ENCODE measurements around the gene DLG2.

The DLG2 gene

DNA sequence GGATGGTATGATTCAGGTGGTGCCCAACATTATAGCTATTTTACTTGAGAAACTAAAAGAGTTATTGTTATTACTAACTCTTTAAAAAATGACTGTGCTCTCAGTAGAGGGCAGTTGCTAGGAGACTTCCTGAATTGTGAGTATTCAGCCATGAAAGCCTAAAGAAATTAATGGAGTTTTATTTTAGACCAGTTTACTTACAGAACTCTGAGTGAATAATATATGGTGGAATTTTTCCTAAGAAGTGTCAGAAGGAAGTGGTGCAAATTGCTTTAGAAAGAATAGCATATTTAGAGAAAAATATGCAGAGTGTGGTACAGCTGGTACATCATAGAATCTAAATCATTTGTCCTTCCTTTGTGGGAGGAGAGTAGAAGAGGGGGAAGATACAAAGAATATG, 1651.1 kb downstream of the DLG2 start:
- no peak overlapping the region for H3K4me3 ChIP-seq (ENCODE audit: low read length in 2 of 2)
- H3K4me1 ChIP-seq (ENCODE audit: control insufficient read depth in 2 of 2, insufficient read depth in 2 of 2, low read length in 2 of 2) = no peaks in the 10 kb centered on the region
- H3K36me3 ChIP-seq (ENCODE audit: control insufficient read depth in 2 of 2, insufficient read depth in 2 of 2, low read length in 2 of 2) = no peaks in the 10 kb centered on the region
- H3K27me3 ChIP-seq (ENCODE audit: control insufficient read depth in 2 of 2, insufficient read depth in 2 of 2, low read length in 2 of 2) = no peaks in the 10 kb centered on the region
- H3K27ac ChIP-seq (ENCODE audit: low read depth in 2 of 2, low read length in 2 of 2) = no peak overlapping the region
- no peak overlapping the region for H3K9ac ChIP-seq (ENCODE audit: low read depth in 1 of 2, low read length in 2 of 2)
- no peaks in the 10 kb centered on the region for H3K9me3 ChIP-seq (ENCODE audit: control insufficient read depth in 2 of 2, low read length in 2 of 2)

- H3K27ac ChIP-seq (ENCODE audit: low read depth in 2 of 2, low read length in 2 of 2) = no peak overlapping the region
- H3K27me3 ChIP-seq (ENCODE audit: control insufficient read depth in 2 of 2, insufficient read depth in 2 of 2, low read length in 2 of 2) = no peaks in the 10 kb centered on the region
- H3K9ac ChIP-seq (ENCODE audit: low read depth in 1 of 2, low read length in 2 of 2) = no peak overlapping the region
Observed at GRCh38 chr11:83972536-83972935, 1654.6 kb downstream of the DLG2 start.

DNA sequence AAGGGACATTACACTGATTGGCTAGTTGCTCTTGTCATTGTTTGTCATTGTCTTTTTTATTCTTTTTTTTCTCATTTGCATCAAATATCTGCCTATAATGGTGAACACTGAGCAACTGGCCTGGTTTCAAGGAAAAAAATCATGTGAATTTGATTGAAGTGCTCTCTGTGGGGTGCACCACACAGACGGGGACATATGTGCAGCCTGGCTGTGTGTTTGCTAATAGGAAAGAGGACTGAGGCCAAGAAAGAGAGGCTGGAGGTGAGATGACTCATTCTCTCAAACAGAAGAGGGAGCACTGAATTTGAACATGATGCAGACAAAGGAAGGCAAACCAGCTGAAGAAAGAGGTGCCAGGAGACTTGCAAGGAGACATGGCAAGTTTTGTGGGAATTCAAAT, 1656.1 kb downstream of the DLG2 start:
- Histone ChIP-seq H3K27ac (ENCODE audit: low read depth in 2 of 2, low read length in 2 of 2) (no peak overlapping the region), H3K9ac (ENCODE audit: low read depth in 1 of 2, low read length in 2 of 2) (no peak overlapping the region), H3K27me3 (ENCODE audit: control insufficient read depth in 2 of 2, insufficient read depth in 2 of 2, low read length in 2 of 2) (no peaks in the 10 kb centered on the region), H3K4me3 (ENCODE audit: low read length in 2 of 2) (no peak overlapping the region), H3K36me3 (ENCODE audit: control insufficient read depth in 2 of 2, insufficient read depth in 2 of 2, low read length in 2 of 2) (no peaks in the 10 kb centered on the region), H3K4me1 (ENCODE audit: control insufficient read depth in 2 of 2, insufficient read depth in 2 of 2, low read length in 2 of 2) (no peaks in the 10 kb centered on the region), H3K9me3 (ENCODE audit: control insufficient read depth in 2 of 2, low read length in 2 of 2) (no peaks in the 10 kb centered on the region)

More at GRCh38 chr11:83972536-83972935, 1654.6 kb downstream of the DLG2 start:
- Histone ChIP-seq H3K9me3 (ENCODE audit: control insufficient read depth in 2 of 2, low read length in 2 of 2) (no peaks in the 10 kb centered on the region), H3K36me3 (ENCODE audit: control insufficient read depth in 2 of 2, insufficient read depth in 2 of 2, low read length in 2 of 2) (no peaks in the 10 kb centered on the region), H3K4me1 (ENCODE audit: control insufficient read depth in 2 of 2, insufficient read depth in 2 of 2, low read length in 2 of 2) (no peaks in the 10 kb centered on the region), H3K4me3 (ENCODE audit: low read length in 2 of 2) (no peak overlapping the region)

DNA sequence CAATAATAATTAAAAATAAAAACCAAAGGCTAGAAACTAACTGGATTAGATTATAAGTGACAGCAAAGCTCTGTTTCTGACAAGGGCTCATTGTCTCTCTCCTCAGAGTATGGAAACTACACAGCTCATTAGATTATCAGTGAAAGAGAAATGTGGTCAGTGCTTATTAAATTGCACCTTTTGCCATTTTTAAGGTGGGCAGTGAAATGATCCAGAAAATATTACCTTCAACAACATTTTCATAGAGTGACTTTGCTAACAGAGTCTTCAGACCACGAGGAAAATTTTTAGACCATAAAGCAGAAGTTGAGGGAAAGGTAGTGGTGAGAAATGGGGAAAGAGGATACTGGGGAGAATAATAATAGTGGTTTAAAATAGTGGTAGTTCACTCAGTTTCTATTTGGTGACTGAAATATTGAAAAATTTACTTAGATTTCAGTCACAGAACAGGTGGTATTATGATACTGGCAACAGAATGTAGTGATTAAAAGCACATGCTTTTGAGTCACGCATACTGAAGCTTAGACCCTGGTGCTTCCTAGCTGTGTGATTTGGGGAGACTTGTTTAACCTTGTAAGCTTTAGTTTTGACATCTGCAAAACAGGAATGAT, 1657.0 kb downstream of the DLG2 start:
- no peak overlapping the region for H3K9ac ChIP-seq (ENCODE audit: low read depth in 1 of 2, low read length in 2 of 2)
- no peak overlapping the region for H3K4me3 ChIP-seq (ENCODE audit: low read length in 2 of 2)
- no peaks in the 10 kb centered on the region for H3K9me3 ChIP-seq (ENCODE audit: control insufficient read depth in 2 of 2, low read length in 2 of 2)
- H3K36me3 ChIP-seq (ENCODE audit: control insufficient read depth in 2 of 2, insufficient read depth in 2 of 2, low read length in 2 of 2) = no peaks in the 10 kb centered on the region
- no peak overlapping the region for H3K27ac ChIP-seq (ENCODE audit: low read depth in 2 of 2, low read length in 2 of 2)
- H3K4me1 ChIP-seq (ENCODE audit: control insufficient read depth in 2 of 2, insufficient read depth in 2 of 2, low read length in 2 of 2) = no peaks in the 10 kb centered on the region
- H3K27me3 ChIP-seq (ENCODE audit: control insufficient read depth in 2 of 2, insufficient read depth in 2 of 2, low read length in 2 of 2) = no peaks in the 10 kb centered on the region

GRCh38 chr11:83957038-83957900, 1669.9 kb downstream of the DLG2 start:
- H3K4me1 ChIP-seq (ENCODE audit: control insufficient read depth in 2 of 2, insufficient read depth in 2 of 2, low read length in 2 of 2) = no peaks in the 10 kb centered on the region
- no peak overlapping the region for H3K9ac ChIP-seq (ENCODE audit: low read depth in 1 of 2, low read length in 2 of 2)

GRCh38 chr11:83956119-83956697, 1670.9 kb downstream of the DLG2 start:
- Histone ChIP-seq H3K27ac (ENCODE audit: low read depth in 2 of 2, low read length in 2 of 2) (no peak overlapping the region), H3K27me3 (ENCODE audit: control insufficient read depth in 2 of 2, insufficient read depth in 2 of 2, low read length in 2 of 2) (no peaks in the 10 kb centered on the region), H3K4me3 (ENCODE audit: low read length in 2 of 2) (no peak overlapping the region), H3K4me1 (ENCODE audit: control insufficient read depth in 2 of 2, insufficient read depth in 2 of 2, low read length in 2 of 2) (no peaks in the 10 kb centered on the region), H3K9ac (ENCODE audit: low read depth in 1 of 2, low read length in 2 of 2) (no peak overlapping the region), H3K36me3 (ENCODE audit: control insufficient read depth in 2 of 2, insufficient read depth in 2 of 2, low read length in 2 of 2) (no peaks in the 10 kb centered on the region), H3K9me3 (ENCODE audit: control insufficient read depth in 2 of 2, low read length in 2 of 2) (no peaks in the 10 kb centered on the region)

More at GRCh38 chr11:83957038-83957900, 1669.9 kb downstream of the DLG2 start:
- Histone ChIP-seq H3K36me3 (ENCODE audit: control insufficient read depth in 2 of 2, insufficient read depth in 2 of 2, low read length in 2 of 2) (no peaks in the 10 kb centered on the region), H3K27ac (ENCODE audit: low read depth in 2 of 2, low read length in 2 of 2) (no peak overlapping the region), H3K4me3 (ENCODE audit: low read length in 2 of 2) (no peak overlapping the region), H3K27me3 (ENCODE audit: control insufficient read depth in 2 of 2, insufficient read depth in 2 of 2, low read length in 2 of 2) (no peaks in the 10 kb centered on the region), H3K9me3 (ENCODE audit: control insufficient read depth in 2 of 2, low read length in 2 of 2) (no peaks in the 10 kb centered on the region)

GRCh38 chr11:83954780-83955179, 1672.4 kb downstream of the DLG2 start:
- H3K36me3 ChIP-seq (ENCODE audit: control insufficient read depth in 2 of 2, insufficient read depth in 2 of 2, low read length in 2 of 2) = no peaks in the 10 kb centered on the region
- no peaks in the 10 kb centered on the region for H3K27me3 ChIP-seq (ENCODE audit: control insufficient read depth in 2 of 2, insufficient read depth in 2 of 2, low read length in 2 of 2)
- no peak overlapping the region for H3K27ac ChIP-seq (ENCODE audit: low read depth in 2 of 2, low read length in 2 of 2)
- no peak overlapping the region for H3K4me3 ChIP-seq (ENCODE audit: low read length in 2 of 2)
- no peak overlapping the region for H3K9ac ChIP-seq (ENCODE audit: low read depth in 1 of 2, low read length in 2 of 2)
- H3K9me3 ChIP-seq (ENCODE audit: control insufficient read depth in 2 of 2, low read length in 2 of 2) = no peaks in the 10 kb centered on the region
- H3K4me1 ChIP-seq (ENCODE audit: control insufficient read depth in 2 of 2, insufficient read depth in 2 of 2, low read length in 2 of 2) = no peaks in the 10 kb centered on the region

GRCh38 chr11:83951521-83951920, 1675.6 kb downstream of the DLG2 start:
- Histone ChIP-seq H3K9me3 (ENCODE audit: control insufficient read depth in 2 of 2, low read length in 2 of 2) (peaks cover 0 to 3% of the 10 kb centered on the region in 2 donors), H3K4me3 (ENCODE audit: low read length in 2 of 2) (no peak overlapping the region), H3K4me1 (ENCODE audit: control insufficient read depth in 2 of 2, insufficient read depth in 2 of 2, low read length in 2 of 2) (no peaks in the 10 kb centered on the region), H3K27ac (ENCODE audit: low read depth in 2 of 2, low read length in 2 of 2) (no peak overlapping the region), H3K36me3 (ENCODE audit: control insufficient read depth in 2 of 2, insufficient read depth in 2 of 2, low read length in 2 of 2) (no peaks in the 10 kb centered on the region), H3K9ac (ENCODE audit: low read depth in 1 of 2, low read length in 2 of 2) (no peak overlapping the region), H3K27me3 (ENCODE audit: control insufficient read depth in 2 of 2, insufficient read depth in 2 of 2, low read length in 2 of 2) (no peaks in the 10 kb centered on the region)

DNA sequence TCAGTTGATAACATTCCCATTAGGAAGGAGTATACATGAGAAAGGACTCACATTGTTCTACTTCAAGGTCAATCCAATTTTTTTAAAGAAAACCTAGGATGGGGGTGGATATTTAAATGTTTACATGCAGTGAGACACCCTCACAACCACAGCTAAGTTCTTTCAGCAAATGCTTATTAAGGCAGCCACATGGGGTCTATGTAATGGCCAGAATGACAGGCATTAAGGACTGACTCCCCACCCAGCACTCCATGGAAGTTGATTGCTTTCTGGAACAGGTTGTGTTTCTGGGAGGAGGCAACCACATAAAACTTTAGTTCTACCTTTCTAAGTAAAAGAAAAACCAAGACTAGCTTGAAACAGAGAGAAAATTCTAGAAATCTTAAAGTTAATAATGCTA, 1678.9 kb downstream of the DLG2 start:
- Histone ChIP-seq H3K27ac (ENCODE audit: low read depth in 2 of 2, low read length in 2 of 2) (no peak overlapping the region), H3K4me1 (ENCODE audit: control insufficient read depth in 2 of 2, insufficient read depth in 2 of 2, low read length in 2 of 2) (no peaks in the 10 kb centered on the region), H3K27me3 (ENCODE audit: control insufficient read depth in 2 of 2, insufficient read depth in 2 of 2, low read length in 2 of 2) (no peaks in the 10 kb centered on the region), H3K9me3 (ENCODE audit: control insufficient read depth in 2 of 2, low read length in 2 of 2) (peaks cover 0 to 3% of the 10 kb centered on the region in 2 donors), H3K4me3 (ENCODE audit: low read length in 2 of 2) (no peak overlapping the region), H3K9ac (ENCODE audit: low read depth in 1 of 2, low read length in 2 of 2) (no peak overlapping the region), H3K36me3 (ENCODE audit: control insufficient read depth in 2 of 2, insufficient read depth in 2 of 2, low read length in 2 of 2) (no peaks in the 10 kb centered on the region)

- Histone ChIP-seq H3K9me3 (ENCODE audit: control insufficient read depth in 2 of 2, low read length in 2 of 2) (peaks cover 0 to 3% of the 10 kb centered on the region in 2 donors), H3K4me1 (ENCODE audit: control insufficient read depth in 2 of 2, insufficient read depth in 2 of 2, low read length in 2 of 2) (no peaks in the 10 kb centered on the region), H3K27ac (ENCODE audit: low read depth in 2 of 2, low read length in 2 of 2) (no peak overlapping the region), H3K9ac (ENCODE audit: low read depth in 1 of 2, low read length in 2 of 2) (no peak overlapping the region), H3K4me3 (ENCODE audit: low read length in 2 of 2) (no peak overlapping the region), H3K27me3 (ENCODE audit: control insufficient read depth in 2 of 2, insufficient read depth in 2 of 2, low read length in 2 of 2) (no peaks in the 10 kb centered on the region), H3K36me3 (ENCODE audit: control insufficient read depth in 2 of 2, insufficient read depth in 2 of 2, low read length in 2 of 2) (no peaks in the 10 kb centered on the region)
Observed at GRCh38 chr11:83945976-83946375, 1681.2 kb downstream of the DLG2 start.

Data from mucosa of rectum (tissue), 2 donors.